OCI-LY1 (cell line): ENCODE results near the gene IRF2.

Source experiments
- H2AFZ ChIP-seq: fragments of 200-600 bp; sonication (generic), shearing (Covaris generic); 2 replicates; pipeline ENCODE4 v1.6.0; 2014; ENCODE audit warnings: antibody characterized with exemption, mild to moderate bottlenecking, low read length
- H3F3A ChIP-seq: fragments of 200-600 bp; sonication (generic), shearing (Covaris generic); 2 replicates; pipeline ENCODE4 v1.6.0; 2014; ENCODE audit warnings: mild to moderate bottlenecking, antibody characterized with exemption, low read length, moderate library complexity; ENCODE audit not compliant: insufficient read depth
- H3K27ac ChIP-seq: fragments of 200-600 bp; sonication (generic); 2 replicates; pipeline ENCODE4 v1.5.1; 2014; ENCODE audit warnings: low read length, mixed run types, mild to moderate bottlenecking, low read depth; ENCODE audit not compliant: poor library complexity, severe bottlenecking
- H3K27me3 ChIP-seq: fragments of 200-600 bp; sonication (generic); 2 replicates; pipeline ENCODE4 v1.6.0; 2014; ENCODE audit warnings: antibody characterized with exemption, mild to moderate bottlenecking, low read length, moderate library complexity; ENCODE audit not compliant: insufficient read depth
- H3K36me3 ChIP-seq: fragments of 200-600 bp; sonication (generic); 2 replicates; pipeline ENCODE4 v1.6.1; 2014; ENCODE audit warnings: mild to moderate bottlenecking, antibody characterized with exemption, low read length, moderate library complexity, mixed read lengths; ENCODE audit not compliant: insufficient read depth
- H3K4me1 ChIP-seq: fragments of 200-600 bp; sonication (generic); 2 replicates; pipeline ENCODE4 v1.5.1; 2014; ENCODE audit warnings: mild to moderate bottlenecking, low read length, moderate library complexity; ENCODE audit not compliant: insufficient read depth, severe bottlenecking
- H3K4me2 ChIP-seq: fragments of 200-600 bp; sonication (generic), shearing (Covaris generic); 2 replicates; pipeline ENCODE4 v1.6.1; 2014; ENCODE audit warnings: low read length
- H3K4me3 ChIP-seq: fragments of 200-600 bp; sonication (generic); 2 replicates; pipeline ENCODE4 v1.5.1; 2014; ENCODE audit warnings: low read length, low read depth, mild to moderate bottlenecking, mixed read lengths; ENCODE audit not compliant: poor library complexity, severe bottlenecking
- H3K79me2 ChIP-seq: fragments of 200-600 bp; shearing (Covaris generic); 2 replicates; pipeline ENCODE4 v1.6.1; 2016; ENCODE audit warnings: mixed run types, low read length, mixed read lengths; ENCODE audit not compliant: insufficient read depth
- H3K9ac ChIP-seq: fragments of 200-600 bp; sonication (generic), shearing (Covaris generic); 2 replicates; pipeline ENCODE4 v1.6.1; 2014; ENCODE audit warnings: mild to moderate bottlenecking, low read length, mixed read lengths
- H3K9me2 ChIP-seq: fragments of 200-600 bp; sonication (generic), shearing (Covaris generic); 2 replicates; pipeline ENCODE4 v1.6.1; 2014; ENCODE audit warnings: low read depth, mild to moderate bottlenecking, low read length, mixed read lengths
- H3K9me3 ChIP-seq: fragments of 200-600 bp; shearing (Covaris generic); 2 replicates; pipeline ENCODE4 v1.6.1; 2014; ENCODE audit warnings: low read length, mixed read lengths
- H4K20me1 ChIP-seq: fragments of 200-600 bp; sonication (generic), shearing (Covaris generic); 2 replicates; pipeline ENCODE4 v1.6.0; 2016; ENCODE audit warnings: mild to moderate bottlenecking, low read length; ENCODE audit not compliant: insufficient read depth
- EZH2 ChIP-seq: fragments of 200-600 bp; sonication (generic), shearing (Covaris generic); IDR thresholded peaks from 2 replicates; pipeline ENCODE4 v1.8.0; 2017; ENCODE audit warnings: borderline replicate concordance, mixed run types, mild to moderate bottlenecking, antibody characterized with exemption, low read length, moderate library complexity, mixed read lengths
- TF ChIP-seq, protein P1 (sequence below): fragments of 200-600 bp; sonication (generic), shearing (Covaris generic); IDR thresholded peaks from 2 replicates; pipeline ENCODE4 v1.5.1; 2017; ENCODE audit warnings: mild to moderate bottlenecking, antibody characterized with exemption, low read length, moderate library complexity, mixed read lengths

Gene IRF2

DNA sequence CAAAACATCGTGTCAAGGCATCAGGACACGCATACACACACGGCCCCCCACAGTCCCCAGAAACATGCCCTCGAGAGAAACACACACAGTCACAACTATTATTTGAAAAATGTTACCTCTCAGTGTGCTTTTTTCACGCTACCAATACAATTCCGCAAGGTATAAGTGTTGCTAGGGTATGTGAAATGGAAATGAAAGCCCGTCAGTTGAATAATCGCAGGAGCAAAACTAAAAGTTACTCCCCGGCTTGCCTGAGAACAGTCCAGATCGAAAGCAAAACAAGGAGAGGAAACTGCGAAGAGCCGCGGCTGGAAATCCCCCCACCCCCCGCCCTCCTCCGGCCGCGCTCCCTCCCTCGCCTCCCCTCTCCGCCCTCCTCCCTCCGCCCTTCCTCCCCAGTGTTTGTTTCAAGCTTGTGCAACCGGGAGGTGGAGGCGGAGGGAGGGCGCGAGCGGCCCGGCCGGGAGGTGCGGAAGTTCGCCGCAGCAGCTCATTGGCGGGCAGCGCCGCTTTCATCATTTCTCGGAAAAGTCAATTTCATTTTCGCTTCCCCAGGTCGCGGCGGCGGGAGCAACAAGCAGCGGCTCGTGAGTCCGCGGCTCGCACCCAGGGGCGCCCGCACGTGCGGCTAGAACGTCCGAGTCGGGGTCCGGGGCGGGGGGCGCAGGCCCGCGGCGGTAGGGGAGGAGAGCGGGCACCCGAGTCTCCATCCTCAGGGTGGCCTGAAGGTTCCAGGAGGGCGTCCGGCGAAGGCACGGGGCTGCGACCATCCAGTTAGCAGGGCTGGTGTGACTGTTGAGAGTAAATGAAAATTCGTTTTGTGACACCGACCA lies at the start of gene IRF2:
TSS of gene IRF2 (minus strand) at position 288 of the 833 bp plus-strand sequence. CDS start 45,486 bp downstream, outside the sequence.
- Histone ChIP-seq H4K20me1 (no peaks in the 10 kb centered on the region), H3K79me2 (peaks cover 42% of the 10 kb centered on the region), H3K4me1 (peaks cover 59% of the 10 kb centered on the region), H3K27me3 (no peaks in the 10 kb centered on the region), H3K4me3 (peak within 1 kb of the TSS; percentile 96), H3K9me3 (no peaks in the 10 kb centered on the region), H3K36me3 (peaks cover 8% of the 10 kb centered on the region; the same call in 1 of the 2 replicates), H3K9me2 (no peaks in the 10 kb centered on the region), H3K27ac (peak within 1 kb of the TSS; percentile 92), H3K4me2 (peak within 1 kb of the TSS; percentile 87), H3K9ac (peak within 1 kb of the TSS; percentile 98), H3F3A (peaks cover 4% of the 10 kb centered on the region; the same call in 1 of the 2 replicates), H2AFZ (no peak within 1 kb of the TSS)
- no peak for TF ChIP-seq EZH2
- TF ChIP-seq, protein P1, sequence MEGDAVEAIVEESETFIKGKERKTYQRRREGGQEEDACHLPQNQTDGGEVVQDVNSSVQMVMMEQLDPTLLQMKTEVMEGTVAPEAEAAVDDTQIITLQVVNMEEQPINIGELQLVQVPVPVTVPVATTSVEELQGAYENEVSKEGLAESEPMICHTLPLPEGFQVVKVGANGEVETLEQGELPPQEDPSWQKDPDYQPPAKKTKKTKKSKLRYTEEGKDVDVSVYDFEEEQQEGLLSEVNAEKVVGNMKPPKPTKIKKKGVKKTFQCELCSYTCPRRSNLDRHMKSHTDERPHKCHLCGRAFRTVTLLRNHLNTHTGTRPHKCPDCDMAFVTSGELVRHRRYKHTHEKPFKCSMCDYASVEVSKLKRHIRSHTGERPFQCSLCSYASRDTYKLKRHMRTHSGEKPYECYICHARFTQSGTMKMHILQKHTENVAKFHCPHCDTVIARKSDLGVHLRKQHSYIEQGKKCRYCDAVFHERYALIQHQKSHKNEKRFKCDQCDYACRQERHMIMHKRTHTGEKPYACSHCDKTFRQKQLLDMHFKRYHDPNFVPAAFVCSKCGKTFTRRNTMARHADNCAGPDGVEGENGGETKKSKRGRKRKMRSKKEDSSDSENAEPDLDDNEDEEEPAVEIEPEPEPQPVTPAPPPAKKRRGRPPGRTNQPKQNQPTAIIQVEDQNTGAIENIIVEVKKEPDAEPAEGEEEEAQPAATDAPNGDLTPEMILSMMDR: no peak

DNA sequence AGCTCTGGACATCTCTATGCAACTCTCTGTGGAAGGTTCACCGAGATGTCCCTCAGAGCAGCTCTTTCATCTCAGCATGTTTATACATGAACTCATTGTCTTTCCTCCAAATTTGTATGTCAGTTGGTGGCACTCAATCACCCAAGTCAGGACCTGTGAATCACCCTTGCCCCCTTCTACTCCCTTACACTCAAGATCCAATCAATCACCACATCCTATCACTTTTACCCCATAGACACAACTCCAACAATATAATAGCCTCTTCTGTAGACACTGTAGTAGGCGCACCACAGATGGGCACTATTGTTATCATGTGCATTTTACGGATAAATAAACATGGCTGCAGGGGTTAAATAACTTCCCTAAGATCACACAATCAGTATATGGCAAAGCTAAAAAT lies 41.3 kb upstream of the IRF2 start:
- H3F3A ChIP-seq: no peaks in the 10 kb centered on the region
- no peak overlapping the region for H3K9ac ChIP-seq
- no peak overlapping the region for H3K4me3 ChIP-seq
- TF ChIP-seq, protein P1: no peak
- no peak for TF ChIP-seq EZH2
- no peak overlapping the region for H2AFZ ChIP-seq
- H3K36me3 ChIP-seq: no peaks in the 10 kb centered on the region
- no peaks in the 10 kb centered on the region for H3K4me1 ChIP-seq
- H3K9me2 ChIP-seq: no peaks in the 10 kb centered on the region
- no peaks in the 10 kb centered on the region; the same call in 1 of the 2 replicates for H3K9me3 ChIP-seq
- no peaks in the 10 kb centered on the region for H3K79me2 ChIP-seq
- H3K27ac ChIP-seq: no peak overlapping the region
- no peak overlapping the region for H3K4me2 ChIP-seq
- no peaks in the 10 kb centered on the region for H4K20me1 ChIP-seq
- no peaks in the 10 kb centered on the region for H3K27me3 ChIP-seq

DNA sequence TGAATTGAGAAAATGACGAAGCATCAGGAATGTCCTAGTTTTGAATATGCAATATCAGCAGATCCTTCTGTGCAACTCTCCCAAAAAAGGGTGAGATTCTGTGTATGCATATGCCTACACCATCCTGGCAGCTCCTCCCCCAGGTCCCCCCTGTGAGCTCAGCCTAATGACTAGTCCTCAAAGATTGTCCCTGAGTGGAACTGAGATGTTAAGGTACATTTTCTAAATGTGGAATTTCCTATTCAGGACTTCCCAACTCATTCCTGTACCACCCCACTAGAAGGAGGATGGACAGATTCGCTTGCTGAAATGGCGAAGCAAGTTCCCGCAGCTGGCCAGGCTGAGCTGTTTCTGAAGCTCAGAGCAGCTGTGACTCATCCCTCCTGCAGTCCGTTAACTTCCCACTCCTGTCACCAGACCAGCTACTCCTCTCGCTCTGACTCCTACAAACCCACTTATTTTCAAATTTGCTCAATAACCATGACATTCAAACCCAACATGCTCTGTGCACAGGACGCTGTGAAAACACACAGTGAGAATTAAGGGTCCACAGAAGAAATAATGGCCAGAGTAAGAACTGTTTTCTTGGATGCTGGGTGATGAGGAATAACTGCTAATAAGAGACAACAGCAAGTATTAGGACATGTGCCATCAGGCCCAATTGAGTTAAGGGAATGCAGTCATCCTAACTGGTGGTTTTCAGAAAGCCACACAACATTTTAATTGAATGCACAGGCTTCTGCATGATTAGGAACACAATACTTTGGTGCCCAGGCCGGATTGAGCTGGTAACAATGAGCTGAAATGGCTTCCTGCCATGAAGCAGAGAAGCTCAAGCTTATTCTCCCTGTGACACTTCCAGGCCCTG lies 40.0 kb upstream of the IRF2 start:
- peaks cover 5% of the 10 kb centered on the region; the same call in 1 of the 2 replicates for H3K27me3 ChIP-seq
- no peaks in the 10 kb centered on the region for H3F3A ChIP-seq
- H3K9me3 ChIP-seq: peaks cover 7% of the 10 kb centered on the region
- no peak overlapping the region for H2AFZ ChIP-seq
- H3K9ac ChIP-seq: no peak overlapping the region
- no peak overlapping the region for H3K27ac ChIP-seq
- H3K4me1 ChIP-seq: no peaks in the 10 kb centered on the region
- TF ChIP-seq EZH2: no peak
- TF ChIP-seq, protein P1: no peak
- no peak overlapping the region for H3K4me2 ChIP-seq
- no peak overlapping the region for H3K4me3 ChIP-seq
- H3K36me3 ChIP-seq: no peaks in the 10 kb centered on the region
- no peaks in the 10 kb centered on the region for H3K9me2 ChIP-seq
- H3K79me2 ChIP-seq: no peaks in the 10 kb centered on the region
- H4K20me1 ChIP-seq: no peaks in the 10 kb centered on the region
